GM18867 (cell line): Measurements from ENCODE around the gene NSUN7.

Experiments
- ATAC-seq: cut with Tn5 transposase; IDR thresholded peaks from one replicate; pipeline ENCODE4 v1.9.1; 2021; ENCODE audit warnings: mild to moderate bottlenecking, moderate library complexity; ENCODE audit not compliant: unreplicated experiment

Gene NSUN7

DNA sequence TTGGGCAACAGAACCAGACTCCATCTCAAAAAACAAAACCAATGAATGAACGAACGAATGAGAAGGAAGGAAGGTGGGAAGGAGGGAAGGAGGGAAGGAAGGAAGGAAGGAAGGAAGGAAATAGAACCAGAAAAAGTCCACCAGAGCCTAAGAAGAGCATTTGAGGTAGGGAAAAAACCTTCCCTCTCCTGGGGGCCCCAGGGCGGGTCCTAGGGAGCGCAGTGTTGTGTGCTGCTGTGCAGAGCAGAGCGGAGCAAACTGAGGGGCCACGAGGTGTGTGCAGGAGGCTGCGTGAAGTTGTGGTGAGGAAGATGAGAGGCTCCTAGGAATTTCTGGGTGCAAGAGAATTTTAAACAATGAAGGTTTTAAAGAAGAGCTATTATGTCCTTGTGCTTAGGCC, 16.0 kb upstream of the NSUN7 start:
- ATAC-seq = no peak

- ATAC-seq = no peak
Measured at GRCh38 chr4:40734497-40734896, 15.3 kb upstream of the NSUN7 start.

DNA sequence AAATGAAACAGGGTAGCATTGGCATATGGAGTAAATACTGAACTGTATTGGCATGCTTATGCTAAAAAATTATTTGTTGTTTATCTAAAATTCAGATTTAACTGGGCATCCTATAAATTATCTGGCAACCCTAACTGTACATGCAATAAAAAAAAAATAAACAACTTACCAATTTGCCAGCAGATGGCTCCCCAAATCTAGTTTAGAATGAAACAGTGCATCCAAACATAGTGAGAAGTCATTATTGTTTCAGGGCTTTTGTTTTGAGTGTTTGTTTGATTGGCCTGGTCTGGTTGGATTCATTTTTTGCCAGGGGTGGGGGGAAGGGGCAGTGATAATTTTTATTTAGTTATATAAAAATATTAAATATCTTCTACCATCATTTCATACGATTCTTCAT, 12.8 kb upstream of the NSUN7 start:
- ATAC-seq = no peak

- ATAC-seq = no peak
Measured at GRCh38 chr4:40737879-40738278, 11.9 kb upstream of the NSUN7 start.

GRCh38 chr4:40739347-40739746, 10.4 kb upstream of the NSUN7 start:
- ATAC-seq = no peak

DNA sequence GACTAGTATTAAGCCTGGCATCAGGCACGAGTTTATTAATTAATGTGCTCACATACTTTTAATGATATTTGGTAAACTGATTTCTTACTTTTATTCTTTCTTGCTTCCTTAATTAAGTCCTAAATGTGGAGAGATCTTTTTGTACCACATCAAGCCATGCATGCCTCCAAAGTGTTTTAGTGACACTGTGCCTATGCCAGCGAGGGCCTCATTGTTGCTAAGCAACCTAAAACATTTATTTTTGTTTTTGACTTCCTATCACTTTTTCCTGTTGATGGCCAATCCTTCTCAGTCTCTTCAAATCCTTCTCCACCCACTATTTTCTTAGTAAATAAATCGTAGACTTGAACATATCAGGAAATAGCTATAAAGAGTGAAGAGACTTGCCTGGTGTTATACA, 5.5 kb upstream of the NSUN7 start:
- no peak for ATAC-seq

- ATAC-seq = no peak
Measured at GRCh38 chr4:40745285-40745984, 4.3 kb upstream of the NSUN7 start.

DNA sequence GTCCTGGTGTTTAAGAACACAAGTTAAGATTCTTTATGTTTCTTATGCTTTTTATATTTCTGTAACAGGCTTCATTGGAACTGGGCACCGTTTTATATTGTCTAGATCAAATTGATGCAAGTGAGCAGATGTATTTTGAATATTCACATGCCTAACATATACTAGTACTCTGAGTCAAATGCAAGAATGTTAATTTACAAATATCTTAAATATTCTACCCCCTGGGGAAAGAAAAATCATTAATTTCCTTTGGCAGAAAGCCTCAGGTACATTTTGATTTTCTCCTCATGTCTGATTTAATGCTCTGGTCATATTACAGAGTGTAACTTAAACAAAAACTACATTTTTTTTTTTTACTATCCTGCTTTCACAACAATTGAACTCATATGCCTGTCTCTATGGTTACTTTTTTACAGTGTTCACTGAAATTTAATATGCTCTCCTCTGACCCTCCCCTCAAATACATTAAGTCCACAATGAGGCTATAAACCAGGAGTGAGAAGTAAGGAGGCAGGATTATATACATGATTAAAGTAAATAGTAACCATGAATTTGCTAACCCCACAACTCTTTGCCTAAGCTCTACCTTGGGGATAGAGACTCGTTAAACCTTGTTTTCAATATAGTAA, 2.4 kb upstream of the NSUN7 start:
- no peak for ATAC-seq

- ATAC-seq = no peak
Measured at GRCh38 chr4:40750461-40751258, 905 bp downstream of the NSUN7 start.

GRCh38 chr4:40755616-40756015, 5.9 kb downstream of the NSUN7 start:
- no peak for ATAC-seq

GRCh38 chr4:40763228-40763716, 13.5 kb downstream of the NSUN7 start:
- peak; percentile 100 for ATAC-seq

- ATAC-seq = no peak
Measured at GRCh38 chr4:40769266-40769665, 19.5 kb downstream of the NSUN7 start.

- no peak for ATAC-seq
Measured at GRCh38 chr4:40778090-40778489, 28.3 kb downstream of the NSUN7 start.

GRCh38 chr4:40782876-40783275, 33.1 kb downstream of the NSUN7 start:
- no peak for ATAC-seq

DNA sequence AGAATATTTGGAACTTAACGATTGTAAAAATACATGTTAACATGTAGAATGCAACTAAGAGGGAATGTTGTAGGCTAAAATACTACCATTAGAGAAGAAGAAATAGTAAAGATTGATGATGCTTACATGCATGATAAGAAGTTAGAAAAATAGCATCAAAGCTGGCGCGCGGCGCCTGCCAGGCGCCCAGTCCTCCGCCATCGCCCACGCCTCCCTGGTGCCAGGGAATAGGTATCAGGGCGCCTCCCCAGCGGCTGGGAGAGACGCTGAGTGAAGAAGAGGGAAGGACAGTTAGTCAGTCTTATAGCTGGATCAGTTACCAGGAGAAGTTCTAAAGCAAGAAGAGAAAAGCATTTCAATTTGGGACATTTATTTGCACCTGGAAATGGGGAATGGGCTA, 36.0 kb downstream of the NSUN7 start:
- no peak for ATAC-seq

DNA sequence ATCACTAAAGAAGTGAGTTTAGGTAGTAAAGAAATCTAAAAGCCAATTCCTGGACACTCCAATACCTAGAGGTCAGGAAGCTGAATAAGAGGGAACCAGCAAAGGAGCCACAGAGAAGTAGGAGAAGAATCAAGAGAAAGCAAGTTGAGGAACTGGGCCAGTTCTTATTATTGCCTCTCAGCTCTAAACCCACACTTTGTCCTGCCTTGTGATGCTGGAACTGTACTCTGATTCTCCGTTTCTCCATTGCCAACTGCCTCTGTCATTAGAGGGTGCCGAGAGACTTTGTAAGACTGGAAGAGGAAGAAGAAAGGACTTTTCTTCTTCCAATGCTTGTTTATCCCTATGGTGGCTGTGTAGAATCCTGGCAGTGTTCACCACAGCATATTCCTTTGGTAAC, 38.6 kb downstream of the NSUN7 start:
- ATAC-seq = no peak

- no peak for ATAC-seq
Measured at GRCh38 chr4:40789031-40789430, 39.3 kb downstream of the NSUN7 start.

DNA sequence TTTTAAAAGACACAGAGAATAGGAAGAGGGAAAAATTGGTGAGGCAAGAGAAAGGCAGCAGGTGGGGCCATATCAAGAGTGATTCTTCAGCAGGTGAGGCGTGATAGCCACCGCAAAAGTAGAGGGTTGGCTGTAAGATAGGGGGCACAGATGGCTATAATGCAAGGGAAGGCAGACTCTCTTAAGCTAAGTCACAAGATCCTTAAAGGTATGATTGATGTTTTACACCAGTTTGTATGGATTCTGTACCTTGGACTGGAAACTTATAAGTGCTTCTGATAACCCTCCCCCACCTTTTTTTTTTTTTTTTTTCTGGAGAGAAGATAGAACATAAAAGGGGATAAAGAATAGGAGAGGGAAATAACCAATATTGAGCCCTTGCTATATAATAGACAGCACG, 40.0 kb downstream of the NSUN7 start:
- ATAC-seq = no peak

GRCh38 chr4:40800064-40800463, 50.3 kb downstream of the NSUN7 start:
- peak; percentile 62 for ATAC-seq

GRCh38 chr4:40804598-40804997, 54.8 kb downstream of the NSUN7 start:
- ATAC-seq = no peak

DNA sequence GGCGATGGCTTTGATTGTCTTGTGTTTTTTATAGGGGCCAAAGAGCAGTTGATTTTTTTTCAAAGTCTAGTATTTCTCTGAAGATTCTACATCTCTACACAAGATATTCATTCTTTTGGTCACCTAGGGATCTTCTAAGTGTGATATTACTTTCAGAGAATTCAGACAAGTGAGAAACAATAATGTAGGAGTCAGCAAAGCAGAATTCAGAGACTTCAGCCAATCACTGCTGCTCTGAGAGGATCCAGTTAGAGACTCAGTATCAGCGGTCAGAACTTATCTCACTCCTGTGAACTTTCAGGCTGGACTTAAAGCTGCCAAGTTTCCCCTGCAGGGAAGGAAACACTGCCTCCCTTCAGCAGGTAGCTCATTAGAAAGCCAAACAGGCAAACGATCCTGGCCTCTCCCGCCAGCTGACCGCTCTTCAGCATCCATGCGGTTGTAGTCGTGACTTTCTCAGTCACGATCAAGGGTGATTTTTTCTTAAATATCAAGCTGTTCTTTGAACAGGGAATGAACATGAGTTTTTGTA, 59.2 kb downstream of the NSUN7 start:
- ATAC-seq = no peak

GRCh38 chr4:40811956-40812355, 62.2 kb downstream of the NSUN7 start:
- no peak for ATAC-seq
